Mesenchymal stem cell (in vitro differentiated cells and primary cell): ENCODE results near the gene FAM24A.
"Not testable (repeated sequence)": the region's sequence is repeated elsewhere in the genome, so short reads cannot be mapped to it uniquely, and the experiment has no call there.

Experiments used
- DNase-seq: peaks from one replicate; pipeline ENCODE4 v3.0.0-alpha.2; 2013
- H2AFZ ChIP-seq: one replicate; pipeline ENCODE4 v1.6.1; 2013; ENCODE audit warnings: low read depth, mild to moderate bottlenecking, control low read depth, inconsistent platforms, low read length, moderate library complexity
- H2AK5ac ChIP-seq: 2 replicates; pipeline ENCODE4 v1.6.1; 2013; ENCODE audit warnings: low read length, moderate library complexity, mild to moderate bottlenecking, inconsistent platforms; ENCODE audit not compliant: severe bottlenecking
- H2BK120ac ChIP-seq: one replicate; pipeline ENCODE4 v1.6.1; 2013; ENCODE audit warnings: low read depth, mild to moderate bottlenecking, inconsistent platforms, low read length, moderate library complexity
- H2BK12ac ChIP-seq, 2 experiments: one replicate each; pipeline ENCODE4 v1.6.1; 2013; ENCODE audit warnings: inconsistent platforms in 2 of 2, low read length in 2 of 2, mild to moderate bottlenecking in 2 of 2, moderate library complexity in 2 of 2, control low read depth in 1 of 2
- H2BK15ac ChIP-seq: one replicate; pipeline ENCODE4 v1.6.1; 2013; ENCODE audit warnings: mild to moderate bottlenecking, low read depth, inconsistent platforms; ENCODE audit not compliant: poor library complexity, severe bottlenecking
- H2BK5ac ChIP-seq: 2 replicates; pipeline ENCODE4 v1.6.1; 2013; ENCODE audit warnings: low read depth, mild to moderate bottlenecking, low read length, control low read depth, inconsistent platforms; ENCODE audit not compliant: poor library complexity, severe bottlenecking
- H3K14ac ChIP-seq, 2 experiments: one replicate each; pipeline ENCODE4 v1.6.1; 2013; ENCODE audit warnings: inconsistent platforms in 2 of 2, low read length in 2 of 2, control low read depth in 1 of 2, mild to moderate bottlenecking in 1 of 2, moderate library complexity in 1 of 2
- H3K18ac ChIP-seq, 2 experiments: one replicate each; pipeline ENCODE4 v1.6.1; 2013; ENCODE audit warnings: inconsistent platforms in 2 of 2, low read length in 2 of 2, control low read depth in 1 of 2, low read depth in 1 of 2, mild to moderate bottlenecking in 1 of 2
- H3K23ac ChIP-seq, 2 experiments: one replicate each; pipeline ENCODE4 v1.6.1; 2013; ENCODE audit warnings: inconsistent platforms in 2 of 2, low read length in 2 of 2, mild to moderate bottlenecking in 2 of 2, moderate library complexity in 2 of 2, control low read depth in 1 of 2
- H3K27ac ChIP-seq: 2 replicates; pipeline ENCODE4 v1.5.1; 2013; ENCODE audit warnings: mild to moderate bottlenecking, moderate library complexity, low read length, control low read depth, inconsistent platforms; ENCODE audit not compliant: poor library complexity, severe bottlenecking
- H3K27me3 ChIP-seq, 2 experiments: 2 replicates each; pipeline versions ENCODE4 v1.6.1 to v1.7.0; 2013; ENCODE audit warnings: low read length in 2 of 2, mild to moderate bottlenecking in 2 of 2, moderate library complexity in 2 of 2, control low read depth in 1 of 2, inconsistent platforms in 1 of 2; ENCODE audit not compliant: control insufficient read depth in 1 of 2, insufficient read depth in 1 of 2
- H3K36me3 ChIP-seq, 2 experiments: 2 replicates each; pipeline versions ENCODE4 v1.6.1 to v1.7.0; 2013; ENCODE audit warnings: low read length in 2 of 2, control low read depth in 1 of 2, inconsistent platforms in 1 of 2, low read depth in 1 of 2, mild to moderate bottlenecking in 1 of 2; ENCODE audit not compliant: insufficient read depth in 2 of 2, control insufficient read depth in 1 of 2
- H3K4ac ChIP-seq, 2 experiments: one replicate each; pipeline ENCODE4 v1.6.1; 2013; ENCODE audit warnings: inconsistent platforms in 2 of 2, low read length in 2 of 2, mild to moderate bottlenecking in 2 of 2, moderate library complexity in 2 of 2, control low read depth in 1 of 2, low read depth in 1 of 2
- H3K4me1 ChIP-seq: 2 replicates; pipeline ENCODE4 v1.6.1; 2013; ENCODE audit warnings: low read depth, low read length, control low read depth; ENCODE audit not compliant: control insufficient read depth, insufficient read depth
- H3K4me2 ChIP-seq: 2 replicates; pipeline ENCODE4 v1.6.1; 2013; ENCODE audit warnings: low read length, mild to moderate bottlenecking, inconsistent platforms; ENCODE audit not compliant: poor library complexity, severe bottlenecking
- H3K4me3 ChIP-seq, 2 experiments: 2 replicates each; pipeline versions ENCODE4 v1.5.1 to v1.7.0; 2013; ENCODE audit warnings: low read length in 2 of 2, mild to moderate bottlenecking in 2 of 2, control low read depth in 1 of 2, low read depth in 1 of 2; ENCODE audit not compliant: insufficient read depth in 1 of 2
- H3K79me1 ChIP-seq: replicated peaks from 2 replicates; pipeline ENCODE4 v1.6.1; 2013; ENCODE audit warnings: mild to moderate bottlenecking, control low read depth, low read length, inconsistent platforms; ENCODE audit not compliant: poor library complexity, severe bottlenecking
- H3K9ac ChIP-seq: 2 replicates; pipeline ENCODE4 v1.7.0; 2013; ENCODE audit warnings: mild to moderate bottlenecking, low read length, moderate library complexity
- H3K9me3 ChIP-seq: 2 replicates; pipeline ENCODE4 v1.7.0; 2013; ENCODE audit warnings: mild to moderate bottlenecking, low read length; ENCODE audit not compliant: control insufficient read depth
- H4K8ac ChIP-seq: one replicate; pipeline ENCODE4 v1.6.1; 2013; ENCODE audit warnings: inconsistent platforms, mild to moderate bottlenecking, low read length, moderate library complexity
- H4K91ac ChIP-seq: one replicate; pipeline ENCODE4 v1.6.1; 2013; ENCODE audit warnings: mild to moderate bottlenecking, low read length, inconsistent platforms
- WGBS: methylation state at CpG from one replicate; pipeline ENCODE4 v1.1.7; 2013; ENCODE audit warnings: mixed read lengths; 5-methylcytosine and 5-hydroxymethylcytosine counted together

The FAM24A gene

GRCh38 chr10:122864901-122865300, 45.5 kb upstream of the FAM24A start:
- Histone ChIP-seq H3K9me3 (no peaks in the 10 kb centered on the region), H3K4me1 (peaks cover 2% of the 10 kb centered on the region), H2AFZ (no peak overlapping the region), H3K23ac (no peak overlapping the region), H3K79me1 (no peaks in the 10 kb centered on the region), H3K4ac (no peak overlapping the region), H3K4me2 (no peak overlapping the region), H2BK12ac (no peak overlapping the region), H4K91ac (no peak overlapping the region), H4K8ac (no peak overlapping the region), H2AK5ac (no peak overlapping the region), H2BK15ac (no peak overlapping the region), H2BK5ac (no peak overlapping the region), H2BK120ac (no peak overlapping the region), H3K27me3 (no peaks in the 10 kb centered on the region), H3K18ac (no peak overlapping the region), H3K14ac (no peak overlapping the region), H3K4me3 (no peak overlapping the region), H3K36me3 (no peaks in the 10 kb centered on the region), H3K27ac (no peak overlapping the region), H3K9ac (no peak overlapping the region)
- DNase-seq = no peak
- no CpG with 5 or more reads among the region's 1 CpG for WGBS

- H3K9me3 ChIP-seq, H3K9ac ChIP-seq, H3K18ac ChIP-seq, H2BK15ac ChIP-seq, H3K14ac ChIP-seq, H2AFZ ChIP-seq, H4K91ac ChIP-seq, H3K36me3 ChIP-seq, H3K4me3 ChIP-seq, DNase-seq, H3K79me1 ChIP-seq, H4K8ac ChIP-seq, H2AK5ac ChIP-seq, H3K4ac ChIP-seq, H3K4me1 ChIP-seq, H2BK5ac ChIP-seq, H3K4me2 ChIP-seq, H3K23ac ChIP-seq, H2BK12ac ChIP-seq, H2BK120ac ChIP-seq, H3K27me3 ChIP-seq: not testable (repeated sequence)
- peak overlapping the region; percentile 60 for H3K27ac ChIP-seq
- WGBS = 90% methylated on average over 2 of the region's 3 CpGs
These were observed 43.5 kb upstream of the FAM24A start for GRCh38 chr10:122866757-122867482.

- not testable (repeated sequence) for H2BK5ac ChIP-seq, H2AK5ac ChIP-seq, H3K27me3 ChIP-seq, H2AFZ ChIP-seq, H3K79me1 ChIP-seq, H3K4me2 ChIP-seq, H2BK120ac ChIP-seq, H2BK12ac ChIP-seq, H3K9ac ChIP-seq, H4K91ac ChIP-seq, H3K4me1 ChIP-seq, H3K14ac ChIP-seq, H3K27ac ChIP-seq, H3K23ac ChIP-seq, H2BK15ac ChIP-seq, H3K36me3 ChIP-seq, H4K8ac ChIP-seq, H3K18ac ChIP-seq, H3K9me3 ChIP-seq, H3K4ac ChIP-seq, DNase-seq, H3K4me3 ChIP-seq
- WGBS = 40% methylated on average over 1 of the region's 2 CpGs
These were observed 41.6 kb upstream of the FAM24A start for GRCh38 chr10:122868768-122869167.

GRCh38 chr10:122871947-122872346, 38.5 kb upstream of the FAM24A start:
- not testable (repeated sequence) for H2AFZ ChIP-seq, H3K4me1 ChIP-seq, DNase-seq, H3K4ac ChIP-seq, H3K18ac ChIP-seq, H3K14ac ChIP-seq, H2BK120ac ChIP-seq, H4K8ac ChIP-seq, H3K27ac ChIP-seq, H3K4me2 ChIP-seq, H2BK5ac ChIP-seq, H2AK5ac ChIP-seq, H3K36me3 ChIP-seq, H3K79me1 ChIP-seq, H3K23ac ChIP-seq, H3K9me3 ChIP-seq, H2BK15ac ChIP-seq, H3K4me3 ChIP-seq, H4K91ac ChIP-seq, H3K27me3 ChIP-seq, H2BK12ac ChIP-seq, H3K9ac ChIP-seq
- 86% methylated on average over 1 of the region's 2 CpGs for WGBS
